ENCODE data around the gene RGSL1. TPM values are rescaled to one million over a fixed set of nuclear protein-coding genes. Genes with fewer than 3 reads are reported as not detected.

RGSL1 gene
- total RNA-seq, 1 donor from 2014 or later = not detected

- no peaks in the 10 kb centered on the region for H3K9me3 ChIP-seq
- intact Hi-C loops (cut with DNase I) = no loop called here
- no peaks in the 10 kb centered on the region for H3K27me3 ChIP-seq
- TF ChIP-seq, protein P1, sequence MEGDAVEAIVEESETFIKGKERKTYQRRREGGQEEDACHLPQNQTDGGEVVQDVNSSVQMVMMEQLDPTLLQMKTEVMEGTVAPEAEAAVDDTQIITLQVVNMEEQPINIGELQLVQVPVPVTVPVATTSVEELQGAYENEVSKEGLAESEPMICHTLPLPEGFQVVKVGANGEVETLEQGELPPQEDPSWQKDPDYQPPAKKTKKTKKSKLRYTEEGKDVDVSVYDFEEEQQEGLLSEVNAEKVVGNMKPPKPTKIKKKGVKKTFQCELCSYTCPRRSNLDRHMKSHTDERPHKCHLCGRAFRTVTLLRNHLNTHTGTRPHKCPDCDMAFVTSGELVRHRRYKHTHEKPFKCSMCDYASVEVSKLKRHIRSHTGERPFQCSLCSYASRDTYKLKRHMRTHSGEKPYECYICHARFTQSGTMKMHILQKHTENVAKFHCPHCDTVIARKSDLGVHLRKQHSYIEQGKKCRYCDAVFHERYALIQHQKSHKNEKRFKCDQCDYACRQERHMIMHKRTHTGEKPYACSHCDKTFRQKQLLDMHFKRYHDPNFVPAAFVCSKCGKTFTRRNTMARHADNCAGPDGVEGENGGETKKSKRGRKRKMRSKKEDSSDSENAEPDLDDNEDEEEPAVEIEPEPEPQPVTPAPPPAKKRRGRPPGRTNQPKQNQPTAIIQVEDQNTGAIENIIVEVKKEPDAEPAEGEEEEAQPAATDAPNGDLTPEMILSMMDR (IDR thresholded peaks at IDR 0.05) = peak; percentile 89
- ATAC-seq (peak; percentile 89), DNase-seq (peak; percentile 74)
- peaks cover 8% of the 10 kb centered on the region for H3K36me3 ChIP-seq
- H3K27ac ChIP-seq = no peak overlapping the region
- H3K4me1 ChIP-seq = peaks cover 11% of the 10 kb centered on the region
- H3K4me3 ChIP-seq = no peak overlapping the region
These were observed 145.8 kb downstream of the RGSL1 start for GRCh38 chr1:182595641-182596240.

- no peak for DNase-seq
- Histone ChIP-seq H3K4me3 (no peak overlapping the region), H3K4me1 (peaks cover 19% of the 10 kb centered on the region), H3K27ac (no peak overlapping the region), H3K36me3 (peaks cover 16% of the 10 kb centered on the region), H3K27me3 (no peaks in the 10 kb centered on the region), H3K9me3 (no peaks in the 10 kb centered on the region)
- intact Hi-C loops (cut with DNase I) = no loop called here
- TF ChIP-seq, protein P1 (IDR thresholded peaks at IDR 0.05) = no peak
- ATAC-seq = no peak
These were observed 147.0 kb downstream of the RGSL1 start for GRCh38 chr1:182596934-182597333.

DNA sequence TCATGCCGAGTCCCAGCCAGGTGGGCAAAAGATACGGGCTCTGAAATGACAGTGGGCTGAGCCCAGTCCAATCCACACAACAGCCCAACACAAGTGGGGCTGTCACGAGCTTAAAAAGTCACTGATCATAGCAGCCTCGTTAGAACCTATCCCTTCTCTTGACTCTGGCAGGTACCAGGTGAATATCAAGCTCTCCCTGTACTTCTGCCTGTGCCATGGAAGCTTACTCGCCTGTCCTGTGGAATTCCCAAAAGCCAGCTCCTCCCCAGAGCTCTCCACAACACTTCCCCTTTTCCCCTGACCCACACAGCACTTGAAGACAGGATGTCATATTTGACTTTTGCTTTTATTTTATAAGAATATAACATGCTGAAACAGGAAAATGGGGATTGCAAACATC lies 148.3 kb downstream of the RGSL1 start:
- intact Hi-C loops (cut with DNase I) = no loop called here
- TF ChIP-seq, protein P1 (IDR thresholded peaks at IDR 0.05) = no peak
- H3K4me1 ChIP-seq = peaks cover 24% of the 10 kb centered on the region

DNA sequence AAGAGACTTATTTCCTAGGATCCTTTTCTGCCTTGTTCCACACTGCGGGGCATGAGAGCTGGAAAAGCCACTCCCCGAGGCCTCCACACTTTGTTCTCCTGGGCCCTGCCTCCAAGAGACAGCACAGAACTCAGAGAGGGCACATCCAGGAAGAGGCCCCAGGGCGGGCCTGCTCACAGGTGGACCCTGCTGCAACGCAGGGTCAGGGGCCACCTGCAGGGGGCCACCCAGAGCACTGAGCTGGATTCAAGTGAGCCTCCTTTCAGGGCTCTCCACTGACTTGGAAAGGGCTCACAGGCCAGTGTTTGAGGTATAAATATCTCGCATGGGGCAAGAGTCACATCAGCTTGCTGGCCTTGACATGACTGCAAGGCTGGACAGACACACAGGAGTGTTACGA lies 149.4 kb downstream of the RGSL1 start:
- H3K27ac ChIP-seq = no peak overlapping the region
- ATAC-seq (no peak), DNase-seq (no peak)
- H3K27me3 ChIP-seq = no peaks in the 10 kb centered on the region
- no peaks in the 10 kb centered on the region for H3K9me3 ChIP-seq
- intact Hi-C loops (cut with DNase I) = no loop called here
- peaks cover 19% of the 10 kb centered on the region for H3K36me3 ChIP-seq
- H3K4me1 ChIP-seq = peaks cover 31% of the 10 kb centered on the region
- TF ChIP-seq, protein P1 (IDR thresholded peaks at IDR 0.05) = peak; percentile 31
- no peak overlapping the region for H3K4me3 ChIP-seq

More for the DNA sequence above, 148.3 kb downstream of the RGSL1 start:
- no peak overlapping the region for H3K27ac ChIP-seq
- DNase-seq (no peak), ATAC-seq (no peak)
- no peak overlapping the region for H3K4me3 ChIP-seq
- no peaks in the 10 kb centered on the region for H3K27me3 ChIP-seq
- no peaks in the 10 kb centered on the region for H3K9me3 ChIP-seq
- H3K36me3 ChIP-seq = peaks cover 19% of the 10 kb centered on the region

DNA sequence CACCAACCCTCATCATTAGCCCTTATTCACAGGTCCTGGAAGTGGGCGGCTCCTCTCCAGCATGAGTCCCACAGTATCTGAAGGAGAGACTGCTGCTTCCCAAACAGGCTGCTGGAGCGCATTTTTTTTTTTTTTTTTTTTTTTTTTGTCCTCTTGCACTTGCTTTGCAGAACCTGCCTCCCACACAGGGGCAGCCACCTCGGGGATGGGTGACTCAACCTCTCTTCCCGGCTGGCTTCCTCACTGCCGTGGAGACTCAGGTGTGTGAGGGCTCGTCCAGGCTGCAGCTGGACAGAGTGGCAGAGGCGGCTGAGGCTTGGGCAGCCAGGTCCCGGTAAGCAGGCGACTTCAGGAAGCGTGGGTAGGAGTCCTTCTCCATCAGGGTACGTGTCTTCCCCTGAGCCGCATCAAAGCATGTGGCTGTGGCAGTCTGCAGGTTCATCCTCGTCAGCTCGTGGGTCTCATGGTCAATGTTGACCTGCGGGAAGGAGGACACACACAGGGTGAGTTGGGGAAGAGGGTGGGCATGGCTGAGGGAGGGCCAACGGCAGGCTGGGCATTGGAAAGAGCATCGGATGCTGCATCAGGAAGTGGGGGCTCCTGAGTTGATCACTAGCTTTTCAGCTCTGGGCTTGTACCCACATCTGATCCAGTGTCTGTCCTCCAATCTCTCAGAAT lies 150.2 kb downstream of the RGSL1 start:
- no peak overlapping the region for H3K27ac ChIP-seq

More for the DNA sequence above, 150.2 kb downstream of the RGSL1 start:
- Histone ChIP-seq H3K4me3 (no peak overlapping the region), H3K4me1 (peaks cover 35% of the 10 kb centered on the region), H3K36me3 (peaks cover 19% of the 10 kb centered on the region), H3K27me3 (no peaks in the 10 kb centered on the region), H3K9me3 (no peaks in the 10 kb centered on the region)
- intact Hi-C loops (cut with DNase I) = loop anchor here (2.0 kb wide), 1 partner anchor 183 kb away; no protein-coding TSS in a partner anchor
- TF ChIP-seq, protein P1 (IDR thresholded peaks at IDR 0.05) = no peak
- ATAC-seq = no peak
- DNase-seq = no peak

Data from upper lobe of right lung (tissue), 1 donor.